HepG2 (cell line): ENCODE measurements around the gene AMTN. TPM values are rescaled to one million over a fixed set of nuclear protein-coding genes. Genes with fewer than 3 reads are reported as not detected.

ENCODE experiments used
- ATAC-seq: fragments of 200-7000 bp; cut with Tn5 transposase; 3 replicates; pipeline ENCODE4 v1.9.1; 2020; ENCODE audit warnings: mild to moderate bottlenecking, moderate library complexity
- BruUV-seq: library from RNA; stranded (reverse); fragments of 400-500 nt; replicated peaks from 2 replicates; lab custom pipeline; 2021; lab: Mats Ljungman, UMichigan
- CTCF ChIA-PET: fragments of 300-600 bp; formaldehyde crosslinking; extraction: SDS; loops from one replicate; lab custom pipeline; 2021; ENCODE audit warnings: low total read pairs, inconsistent platforms, low intra/inter-chr PET ratio; lab: Yijun Ruan, JAX
- POLR2A ChIA-PET: fragments of 350-600 bp; sonication (Branson Sonifier 250); formaldehyde crosslinking; loops from one replicate; lab custom pipeline; 2020; ENCODE audit warnings: antibody characterized with exemption, inconsistent platforms; lab: Yijun Ruan, JAX
- DNase-seq: peaks from one replicate; pipeline ENCODE4 v3.0.0-alpha.2; 2015; ENCODE audit warnings: low spot score
- FAIRE-seq: peaks from 3 replicates; lab custom pipeline; 2011; peaks lifted over from hg19 to GRCh38; lab: Jason Lieb, UNC
- H2AFZ ChIP-seq: one replicate; pipeline ENCODE4 v1.6.1; 2011; ENCODE audit warnings: low read length, inconsistent platforms
- H3K27ac ChIP-seq: fragments of 300-600 bp; 3 replicates; pipeline ENCODE4 v1.8.0; 2011; ENCODE audit warnings: mixed run types, mild to moderate bottlenecking, mixed read lengths, low read length, inconsistent platforms; ENCODE audit not compliant: insufficient read depth; ENCODE audit errors: extremely low read length
- H3K27me3 ChIP-seq, 2 experiments: fragments of 200-600 bp in 1 of 2; 2 replicates in 1 of 2; 3 replicates in 1 of 2; pipeline versions ENCODE4 v1.6.0 to v1.8.0; 2011; ENCODE audit warnings: low read length in 2 of 2, mild to moderate bottlenecking in 2 of 2, moderate library complexity in 2 of 2, inconsistent platforms in 1 of 2; ENCODE audit not compliant: insufficient read depth in 2 of 2, control insufficient read depth in 1 of 2
- H3K36me3 ChIP-seq, 2 experiments: fragments of 200-600 bp in 1 of 2; replicated peaks in 1 of 2; 2 replicates in 1 of 2; 3 replicates in 1 of 2; pipeline versions ENCODE4 v1.5.1 to v1.8.0; 2011; ENCODE audit warnings: low read length in 2 of 2, inconsistent platforms in 1 of 2; ENCODE audit not compliant: insufficient read depth in 2 of 2, control insufficient read depth in 1 of 2
- H3K4me1 ChIP-seq: 2 replicates; pipeline ENCODE4 v1.5.1; 2012; ENCODE audit warnings: low read length, inconsistent platforms; ENCODE audit not compliant: insufficient read depth
- H3K4me2 ChIP-seq: 2 replicates; pipeline ENCODE4 v1.6.0; 2011; ENCODE audit warnings: low read depth, low read length, inconsistent platforms
- H3K4me3 ChIP-seq, 3 experiments: fragments of 200-600 bp in 1 of 3; sonication (generic), shearing (Covaris generic) in 1 of 3; replicated peaks in 1 of 3; 2 replicates each; pipeline ENCODE4 v1.5.1; 2011 to 2016; ENCODE audit warnings: low read length in 3 of 3, inconsistent platforms in 2 of 3, low read depth in 2 of 3, mild to moderate bottlenecking in 2 of 3, control low read depth in 1 of 3, mixed read lengths in 1 of 3; ENCODE audit not compliant: insufficient read depth in 1 of 3
- H3K79me2 ChIP-seq: one replicate; pipeline ENCODE4 v1.6.1; 2011; ENCODE audit warnings: low read length, inconsistent platforms; ENCODE audit not compliant: insufficient read depth
- H3K9ac ChIP-seq: 2 replicates; pipeline ENCODE4 v1.6.0; 2011; ENCODE audit warnings: mild to moderate bottlenecking, low read depth, low read length, inconsistent platforms; ENCODE audit not compliant: insufficient read depth
- H3K9me3 ChIP-seq: 2 replicates; pipeline ENCODE4 v1.5.1; 2012; ENCODE audit warnings: mild to moderate bottlenecking, low read length
- H4K20me1 ChIP-seq: 2 replicates; pipeline ENCODE4 v1.6.0; 2011; ENCODE audit warnings: inconsistent platforms, mild to moderate bottlenecking, low read length, moderate library complexity; ENCODE audit not compliant: insufficient read depth
- DPF2 ChIP-seq: sonication (generic); formaldehyde crosslinking; IDR thresholded peaks from 2 replicates; pipeline ENCODE4 v1.4.0; 2020; ENCODE audit warnings: mild to moderate bottlenecking, low read depth, missing genetic modification reagents, borderline replicate concordance
- HNRNPLL ChIP-seq: fragments of 200-400 bp; formaldehyde crosslinking; IDR thresholded peaks from 2 replicates; pipeline ENCODE4 v1.6.1; 2017; ENCODE audit warnings: mild to moderate bottlenecking, low read depth, low read length; ENCODE audit not compliant: poor library complexity, severe bottlenecking
- IRF2 ChIP-seq: IDR thresholded peaks from 2 replicates; pipeline ENCODE4 v1.6.1; 2018; ENCODE audit warnings: missing genetic modification reagents, missing compliant biosample characterization
- KAT8 ChIP-seq: IDR thresholded peaks from 2 replicates; pipeline ENCODE4 v1.6.1; 2016; ENCODE audit warnings: missing genetic modification reagents, missing compliant biosample characterization
- SAFB2 ChIP-seq: sonication (generic); formaldehyde crosslinking; IDR thresholded peaks from 2 replicates; pipeline ENCODE4 v1.5.1; 2020; ENCODE audit warnings: missing genetic modification reagents, low read depth, mild to moderate bottlenecking, borderline replicate concordance
- TFE3 ChIP-seq: IDR thresholded peaks from 2 replicates; pipeline ENCODE4 v1.6.1; 2016
- ZKSCAN5 ChIP-seq: sonication (generic); formaldehyde crosslinking; IDR thresholded peaks from 2 replicates; pipeline ENCODE4 v1.5.1; 2020; ENCODE audit warnings: mild to moderate bottlenecking, missing genetic modification reagents
- ZNF274 ChIP-seq: sonication (generic); formaldehyde crosslinking; IDR thresholded peaks from 2 replicates; pipeline ENCODE4 v1.5.1; 2020; ENCODE audit warnings: mild to moderate bottlenecking, missing genetic modification reagents
- ZNF383 ChIP-seq: sonication (generic); formaldehyde crosslinking; IDR thresholded peaks from 2 replicates; pipeline ENCODE4 v1.4.0; 2020; ENCODE audit warnings: missing genetic modification reagents, mild to moderate bottlenecking, borderline replicate concordance
- ZNF75D ChIP-seq: sonication (generic); formaldehyde crosslinking; IDR thresholded peaks from 2 replicates; pipeline ENCODE4 v1.8.1; 2023; ENCODE audit warnings: missing genetic modification reagents, mild to moderate bottlenecking, borderline replicate concordance
- WGBS: methylation state at CpG from one replicate; pipeline ENCODE4 v1.1.6; 2017; ENCODE audit warnings: low lambda C conversion rate; 5-methylcytosine and 5-hydroxymethylcytosine counted together
- in situ Hi-C: cut with HindIII; loops from 2 replicates; pipeline ENCODE4 v1.10.0; 2017; ENCODE audit warnings: low pct_unique_long_range_greater_than_20kb; ENCODE audit not compliant: extremely low pct_ligation_motif_present
- intact Hi-C: fragments of 100-400 bp; cut with micrococcal nuclease; formaldehyde crosslinking; loops from one replicate; pipeline ENCODE4 v1.10.0; 2022; ENCODE audit not compliant: unreplicated experiment
- polyA plus RNA-seq, 8 experiments: library from polyadenylated mRNA; depleted of rRNA in 3 of 8; stranded (reverse) in 7 of 8; unstranded in 1 of 8; fragments of >200 nt; fragmentation: Illumina TruSeq in 4 of 8; extraction: Trizol in 4 of 8; gene quantifications; 2 replicates each; pipeline versions ENCODE4 v1.2.1 to v1.2.3, GENCODE V29; 2011 to 2016; ENCODE audit warnings: low read depth in 4 of 8, missing spikeins in 1 of 8, mixed read lengths in 1 of 8; ENCODE audit not compliant: insufficient read depth in 1 of 8
- total RNA-seq, 5 experiments: library from RNA; depleted of rRNA; stranded (reverse); fragments of >200 nt; fragmentation: Illumina TruSeq; extraction: Trizol; gene quantifications; 2 replicates each; pipeline ENCODE4 v1.2.3, GENCODE V29; 2016; ENCODE audit warnings: low read depth in 1 of 5

AMTN gene
- total and polyA plus RNA-seq, 2 of the 13 experiments (the other 11 are each of a cell fraction or from before 2014, with no cell fraction given): 0.15 TPM; not detected in 1

DNA sequence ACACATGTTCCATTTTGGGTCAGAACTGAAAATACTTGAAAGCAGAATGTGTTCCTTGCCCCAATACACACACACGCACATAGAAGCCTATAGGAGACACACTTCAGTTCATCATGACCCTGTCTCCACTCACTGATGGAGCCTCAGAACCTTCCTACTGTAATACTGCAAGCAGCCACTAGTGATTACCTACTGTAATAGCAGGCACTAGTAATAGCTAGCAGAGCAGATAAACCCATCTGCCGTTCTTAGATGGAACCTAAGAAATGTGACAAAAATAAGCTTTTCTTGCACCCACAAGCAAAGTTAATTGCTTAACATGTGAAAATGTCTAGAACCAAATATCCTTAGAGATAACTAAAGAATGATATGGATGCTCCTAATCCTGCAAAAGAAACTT is 13.6 kb downstream of the AMTN start:
- Histone ChIP-seq H4K20me1 (no peaks in the 10 kb centered on the region), H3K9me3 (no peaks in the 10 kb centered on the region), H3K9ac (no peak overlapping the region), H3K79me2 (no peaks in the 10 kb centered on the region), H3K27me3 (no peaks in the 10 kb centered on the region), H3K36me3 (no peaks in the 10 kb centered on the region)
- POLR2A ChIA-PET: no interaction called here
- BruUV-seq: no TSS peak
- in situ Hi-C loops: no loop called here
- intact Hi-C loops: no loop called here
- DNase-seq: peak; percentile 3
- WGBS: 2% methylated on average over 2 of the region's 2 CpGs
- TF ChIP-seq ZNF75D (CRISPR knock-in tag): no peak
- no peak for TF ChIP-seq TFE3 (CRISPR knock-in tag)
- no peak for TF ChIP-seq SAFB2 (CRISPR knock-in tag)
- TF ChIP-seq DPF2 (CRISPR knock-in tag): no peak
- TF ChIP-seq HNRNPLL: no peak
- TF ChIP-seq ZNF383 (CRISPR knock-in tag): no peak
- no peak for TF ChIP-seq IRF2 (CRISPR knock-in tag)
- no peak for TF ChIP-seq ZKSCAN5 (CRISPR knock-in tag)
- TF ChIP-seq KAT8 (CRISPR knock-in tag): no peak
- TF ChIP-seq ZNF274 (CRISPR knock-in tag): no peak
- TF ChIP-seq, all 625 proteins: peak for 0
- CTCF ChIA-PET: no interaction called here
- no peak overlapping the region for H2AFZ ChIP-seq
- ATAC-seq (peak; percentile 81), FAIRE-seq (no peak)
- H3K4me2 ChIP-seq: no peak overlapping the region
- no peaks in the 10 kb centered on the region for H3K4me1 ChIP-seq
- H3K4me3 ChIP-seq: no peak overlapping the region
- no peak overlapping the region for H3K27ac ChIP-seq
